Vagina (tissue), 2 donors: ENCODE results near the gene MYH8. TPM values are rescaled to one million over a fixed set of nuclear protein-coding genes. Genes with fewer than 3 reads are reported as not detected.

Source experiments
- DNase-seq, 2 donors: peaks; one replicate each; pipeline ENCODE4 v3.0.0-alpha.2; 2017; ENCODE audit errors: extremely low spot score in 2 of 2
- H3K27ac ChIP-seq: fragments of 200-600 bp; sonication (generic); one replicate; pipeline ENCODE4 v1.5.1; 2019
- H3K27me3 ChIP-seq: fragments of 200-600 bp; sonication (generic); one replicate; pipeline ENCODE4 v1.5.1; 2019
- H3K36me3 ChIP-seq, 2 donors: fragments of 200-600 bp; sonication (generic); one replicate each; pipeline ENCODE4 v1.5.1; 2017 to 2019
- H3K4me1 ChIP-seq: fragments of 200-600 bp; sonication (generic); one replicate; pipeline ENCODE4 v1.5.1; 2019
- H3K4me3 ChIP-seq, 2 donors: fragments of 200-600 bp; sonication (generic); 1 replicate in 1 of 2; 2 replicates in 1 of 2; pipeline ENCODE4 v1.5.1; 2016 to 2019
- H3K9me3 ChIP-seq: fragments of 200-600 bp; sonication (generic); one replicate; pipeline ENCODE4 v1.5.1; 2019
- POLR2A ChIP-seq, 2 donors: fragments of 450-650 bp; IDR thresholded peaks; one replicate each; pipeline ENCODE4 v1.6.1; 2017; ENCODE audit warnings: antibody characterized with exemption in 2 of 2, mild to moderate bottlenecking in 2 of 2, moderate library complexity in 2 of 2
- POLR2AphosphoS5 ChIP-seq, 2 donors: sonication (generic); formaldehyde crosslinking; IDR thresholded peaks; one replicate each; pipeline ENCODE4 v1.9.0; 2017; ENCODE audit warnings: antibody characterized with exemption in 2 of 2, mild to moderate bottlenecking in 2 of 2, low read depth in 1 of 2; ENCODE audit not compliant: insufficient read depth in 1 of 2
- intact Hi-C: fragments of 100-400 bp; cut with DNase I; formaldehyde crosslinking; loops from one replicate; pipeline ENCODE4 v1.15.1; 2023
- total RNA-seq: library from RNA; depleted of rRNA; stranded (reverse); fragments of >200 nt; gene quantifications from one replicate; pipeline ENCODE4 v1.2.3, GENCODE V29; 2016
- TF ChIP-seq, protein P1 (sequence below), 3 experiments: fragments of 450-650 bp in 2 of 3; fragments of 200-600 bp in 1 of 3; sonication (generic) in 1 of 3; IDR thresholded peaks; one replicate each; pipeline ENCODE4 v1.5.1; 2017 to 2019; ENCODE audit warnings: antibody characterized with exemption in 3 of 3, mild to moderate bottlenecking in 2 of 3, moderate library complexity in 2 of 3

MYH8 gene
- not detected for total RNA-seq

DNA sequence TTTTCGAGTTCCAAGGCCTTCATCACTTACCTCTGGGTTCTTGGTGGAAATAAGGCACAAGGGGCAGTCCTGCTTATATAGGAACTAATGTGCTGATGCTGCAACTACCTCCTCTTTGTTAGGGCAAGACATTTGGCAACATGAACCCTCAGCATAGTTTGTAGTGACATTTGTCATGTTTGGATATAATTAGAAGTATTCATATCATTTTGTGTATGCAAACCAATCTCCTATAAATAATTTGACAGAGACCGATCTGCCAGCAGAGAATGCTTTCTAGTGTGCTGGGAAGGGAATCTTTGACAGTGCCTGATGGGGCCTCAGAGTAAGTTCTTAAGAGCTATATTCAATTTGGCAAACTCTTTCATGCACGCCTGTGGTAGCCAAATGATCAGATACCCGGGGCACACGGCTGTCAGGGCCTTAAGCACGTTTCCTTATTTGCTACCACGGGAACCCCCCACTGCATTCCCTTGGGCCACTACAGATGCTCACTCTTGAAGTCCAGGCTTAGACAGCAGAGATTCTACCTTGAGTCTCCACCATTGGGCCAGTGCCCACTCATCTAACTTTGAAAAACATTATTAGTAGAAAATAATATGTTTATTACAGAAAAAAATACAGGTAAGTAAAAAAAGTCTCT is at the start of gene MYH8:
Gene MYH8, minus strand, starts transcription at position 51 of the 643 bp plus-strand sequence. CDS start 1,723 bp downstream, outside the sequence.
- Histone ChIP-seq H3K4me1 (no peaks in the 10 kb centered on the region), H3K4me3 (no peak within 1 kb of the TSS), H3K36me3 (no peaks in the 10 kb centered on the region), H3K9me3 (no peaks in the 10 kb centered on the region), H3K27me3 (no peaks in the 10 kb centered on the region), H3K27ac (no peak within 1 kb of the TSS)
- intact Hi-C loops = no loop called here
- DNase-seq = no peak
- TF ChIP-seq POLR2A (IDR thresholded peaks at IDR 0.05) (no peak), POLR2AphosphoS5 (IDR thresholded peaks at IDR 0.05; ENCODE audit: insufficient read depth in 1 of 2, low read depth in 1 of 2) (no peak)
- TF ChIP-seq, protein P1, sequence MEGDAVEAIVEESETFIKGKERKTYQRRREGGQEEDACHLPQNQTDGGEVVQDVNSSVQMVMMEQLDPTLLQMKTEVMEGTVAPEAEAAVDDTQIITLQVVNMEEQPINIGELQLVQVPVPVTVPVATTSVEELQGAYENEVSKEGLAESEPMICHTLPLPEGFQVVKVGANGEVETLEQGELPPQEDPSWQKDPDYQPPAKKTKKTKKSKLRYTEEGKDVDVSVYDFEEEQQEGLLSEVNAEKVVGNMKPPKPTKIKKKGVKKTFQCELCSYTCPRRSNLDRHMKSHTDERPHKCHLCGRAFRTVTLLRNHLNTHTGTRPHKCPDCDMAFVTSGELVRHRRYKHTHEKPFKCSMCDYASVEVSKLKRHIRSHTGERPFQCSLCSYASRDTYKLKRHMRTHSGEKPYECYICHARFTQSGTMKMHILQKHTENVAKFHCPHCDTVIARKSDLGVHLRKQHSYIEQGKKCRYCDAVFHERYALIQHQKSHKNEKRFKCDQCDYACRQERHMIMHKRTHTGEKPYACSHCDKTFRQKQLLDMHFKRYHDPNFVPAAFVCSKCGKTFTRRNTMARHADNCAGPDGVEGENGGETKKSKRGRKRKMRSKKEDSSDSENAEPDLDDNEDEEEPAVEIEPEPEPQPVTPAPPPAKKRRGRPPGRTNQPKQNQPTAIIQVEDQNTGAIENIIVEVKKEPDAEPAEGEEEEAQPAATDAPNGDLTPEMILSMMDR (IDR thresholded peaks at IDR 0.05) = no peak

DNA sequence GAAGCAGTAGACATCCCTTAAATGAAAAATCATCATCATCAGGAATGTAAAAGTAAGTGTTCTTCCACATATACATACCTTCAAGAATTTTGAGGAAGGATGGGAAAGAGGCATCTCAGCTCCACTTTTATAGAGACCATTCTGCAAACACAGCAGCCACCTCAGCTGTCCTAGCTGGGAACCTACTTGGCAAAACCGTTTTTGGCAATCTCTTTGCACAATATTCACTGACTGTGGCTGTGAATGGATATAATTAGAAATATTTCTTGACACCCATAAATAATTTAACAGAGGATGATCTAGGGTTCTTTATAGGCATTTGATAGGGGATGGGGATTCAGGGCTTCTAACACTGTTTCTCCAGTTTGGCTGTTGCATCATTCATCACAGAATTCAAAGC is 47.7 kb upstream of the MYH8 start, which contains the start of gene MYH4:
Gene MYH4, minus strand, starts transcription at position 101 of the 400 bp plus-strand sequence. CDS start 2,814 bp downstream, outside the sequence.
- Histone ChIP-seq H3K27me3 (no peaks in the 10 kb centered on the region), H3K4me3 (no peak within 1 kb of the TSS), H3K36me3 (no peaks in the 10 kb centered on the region), H3K4me1 (no peaks in the 10 kb centered on the region), H3K27ac (no peak within 1 kb of the TSS), H3K9me3 (no peaks in the 10 kb centered on the region)
- intact Hi-C loops = no loop called here
- TF ChIP-seq POLR2A (IDR thresholded peaks at IDR 0.05) (no peak), POLR2AphosphoS5 (IDR thresholded peaks at IDR 0.05; ENCODE audit: insufficient read depth in 1 of 2, low read depth in 1 of 2) (no peak)
- TF ChIP-seq, protein P1 (IDR thresholded peaks at IDR 0.05) = no peak
- no peak for DNase-seq

DNA sequence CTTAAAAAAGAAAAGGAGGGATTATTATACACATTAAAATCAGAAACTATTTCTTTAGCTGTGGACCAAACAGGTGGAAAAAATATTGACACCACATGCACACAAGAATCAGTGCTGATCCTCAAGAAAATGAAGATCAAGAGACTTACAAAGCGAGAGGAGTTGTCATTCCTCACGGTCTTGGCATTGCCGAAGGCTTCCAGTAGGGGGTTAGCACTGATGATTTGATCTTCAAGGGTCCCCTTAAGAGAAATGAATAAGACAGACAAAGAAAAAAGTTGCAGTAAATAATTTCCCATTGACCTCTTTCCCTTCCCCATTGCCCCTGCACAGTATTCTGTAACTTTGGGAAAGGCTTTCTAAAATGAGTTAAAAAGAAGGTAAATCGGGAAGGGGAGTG is 41.7 kb upstream of the MYH8 start:
- Histone ChIP-seq H3K9me3 (no peaks in the 10 kb centered on the region), H3K27ac (no peak overlapping the region), H3K4me1 (no peaks in the 10 kb centered on the region), H3K27me3 (no peaks in the 10 kb centered on the region), H3K4me3 (no peak overlapping the region), H3K36me3 (no peaks in the 10 kb centered on the region)
- TF ChIP-seq POLR2A (IDR thresholded peaks at IDR 0.05) (no peak), POLR2AphosphoS5 (IDR thresholded peaks at IDR 0.05; ENCODE audit: insufficient read depth in 1 of 2, low read depth in 1 of 2) (no peak)
- TF ChIP-seq, protein P1 (IDR thresholded peaks at IDR 0.05) = no peak
- no peak for DNase-seq
- intact Hi-C loops = no loop called here

DNA sequence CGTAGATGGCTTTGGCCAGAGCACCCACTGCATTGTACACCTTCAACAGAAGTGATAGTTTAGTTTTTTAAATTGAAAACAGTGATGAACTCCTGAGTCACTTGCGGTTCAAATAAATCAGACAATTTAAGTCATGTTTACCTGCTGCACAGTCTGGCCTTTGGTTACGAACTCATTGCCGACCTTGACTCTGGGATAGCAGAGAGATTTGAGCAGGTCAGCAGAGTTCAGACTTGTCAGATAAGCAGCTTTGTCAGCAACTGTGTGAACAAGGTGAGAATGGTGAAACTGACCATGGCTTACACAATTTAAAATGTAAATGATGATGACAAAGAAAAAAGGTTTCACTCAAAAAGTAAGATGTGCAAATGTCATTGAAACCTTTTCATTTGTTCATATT is 38.3 kb upstream of the MYH8 start:
- no peaks in the 10 kb centered on the region for H3K36me3 ChIP-seq
- no peaks in the 10 kb centered on the region for H3K27me3 ChIP-seq
- H3K9me3 ChIP-seq = no peaks in the 10 kb centered on the region
- intact Hi-C loops = no loop called here
- no peaks in the 10 kb centered on the region for H3K4me1 ChIP-seq
- TF ChIP-seq POLR2AphosphoS5 (IDR thresholded peaks at IDR 0.05; ENCODE audit: insufficient read depth in 1 of 2, low read depth in 1 of 2) = no peak
- no peak for TF ChIP-seq POLR2A (IDR thresholded peaks at IDR 0.05)
- TF ChIP-seq, protein P1 (IDR thresholded peaks at IDR 0.05) = no peak
- H3K4me3 ChIP-seq = no peak overlapping the region
- no peak for DNase-seq
- no peak overlapping the region for H3K27ac ChIP-seq

DNA sequence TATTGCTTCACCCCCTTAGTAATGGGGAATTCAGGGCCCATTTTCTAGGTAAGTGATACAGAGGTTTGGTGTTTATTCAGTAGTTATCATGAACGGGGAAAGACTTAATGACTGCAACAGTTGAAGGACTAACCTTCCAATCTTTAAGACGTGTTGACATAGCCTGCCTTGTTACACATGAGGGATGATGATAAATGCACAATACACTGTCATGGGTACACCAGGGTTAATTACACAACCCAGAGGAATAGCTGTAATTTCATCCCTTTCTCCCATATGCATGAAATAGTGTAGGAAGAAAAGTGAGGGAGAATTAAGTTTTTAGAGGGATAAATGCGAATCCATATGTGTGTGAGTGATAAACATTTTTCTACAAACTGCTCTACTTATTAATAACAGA is 37.0 kb upstream of the MYH8 start:
- H3K36me3 ChIP-seq = no peaks in the 10 kb centered on the region
- no peaks in the 10 kb centered on the region for H3K9me3 ChIP-seq
- intact Hi-C loops = no loop called here
- no peak overlapping the region for H3K27ac ChIP-seq
- no peak for TF ChIP-seq POLR2AphosphoS5 (IDR thresholded peaks at IDR 0.05; ENCODE audit: insufficient read depth in 1 of 2, low read depth in 1 of 2)
- TF ChIP-seq, protein P1 (IDR thresholded peaks at IDR 0.05) = no peak
- TF ChIP-seq POLR2A (IDR thresholded peaks at IDR 0.05) = no peak
- H3K4me3 ChIP-seq = no peak overlapping the region
- H3K27me3 ChIP-seq = no peaks in the 10 kb centered on the region
- no peaks in the 10 kb centered on the region for H3K4me1 ChIP-seq
- DNase-seq = no peak
